GM18867 (cell line): ENCODE data around the gene AKT3.

Source experiments
- ATAC-seq: cut with Tn5 transposase; IDR thresholded peaks from one replicate; pipeline ENCODE4 v1.9.1; 2021; ENCODE audit warnings: mild to moderate bottlenecking, moderate library complexity; ENCODE audit not compliant: unreplicated experiment

Gene AKT3

GRCh38 chr1:243473227-243474135 lies 376.6 kb downstream of the AKT3 start:
- ATAC-seq = no peak

- peak; percentile 87 for ATAC-seq
These were observed 378.0 kb downstream of the AKT3 start for GRCh38 chr1:243471754-243472745.

- no peak for ATAC-seq
These were observed 378.9 kb downstream of the AKT3 start for GRCh38 chr1:243471026-243471685.

- no peak for ATAC-seq
These were observed 379.5 kb downstream of the AKT3 start for GRCh38 chr1:243470502-243470901.

DNA sequence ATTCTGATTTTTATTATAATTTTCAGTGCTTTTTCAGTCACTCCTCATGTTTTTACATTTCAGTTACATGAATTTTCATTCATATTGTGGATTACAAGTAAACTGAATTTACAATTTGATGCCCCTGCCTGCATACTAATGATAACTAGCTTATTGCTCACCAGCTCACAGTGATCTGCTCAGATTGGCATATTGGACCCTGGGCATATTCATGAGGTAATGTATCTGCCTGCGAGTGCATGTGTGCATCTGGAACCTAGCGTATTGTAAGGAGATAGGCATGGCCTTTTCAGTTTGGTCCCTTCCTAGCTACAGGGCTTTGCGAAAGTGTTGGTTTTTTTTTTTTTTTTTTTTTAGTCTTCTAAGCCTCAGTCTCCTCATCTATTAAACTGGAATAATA lies 380.5 kb downstream of the AKT3 start:
- no peak for ATAC-seq

- no peak for ATAC-seq
These were observed 384.3 kb downstream of the AKT3 start for GRCh38 chr1:243465738-243466137.

GRCh38 chr1:243465081-243465480 lies 385.0 kb downstream of the AKT3 start:
- ATAC-seq = no peak

GRCh38 chr1:243462929-243463697 lies 386.9 kb downstream of the AKT3 start:
- ATAC-seq = no peak

- ATAC-seq = no peak
These were observed 388.3 kb downstream of the AKT3 start for GRCh38 chr1:243461700-243462099.

DNA sequence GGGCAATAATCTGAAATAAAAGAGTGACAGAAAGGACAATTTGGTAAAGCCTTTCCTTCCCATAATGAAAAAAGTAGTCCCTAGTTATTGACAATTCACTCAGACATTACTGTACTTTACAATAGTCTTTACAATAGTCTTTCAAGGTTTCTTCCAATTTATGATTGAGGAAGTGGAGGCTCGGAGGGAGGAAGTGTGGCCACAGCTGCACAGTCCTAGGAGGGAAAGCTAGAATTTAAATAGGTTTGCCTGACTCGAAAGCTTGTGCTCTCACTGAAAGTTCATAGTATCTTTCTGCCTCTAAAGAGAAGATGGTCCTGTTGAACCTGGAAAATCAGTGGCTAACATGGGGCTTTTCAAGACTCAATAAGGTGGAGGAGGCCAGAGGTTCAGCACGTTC lies 391.0 kb downstream of the AKT3 start:
- no peak for ATAC-seq

GRCh38 chr1:243457363-243457982 lies 392.6 kb downstream of the AKT3 start:
- no peak for ATAC-seq

- no peak for ATAC-seq
These were observed 394.0 kb downstream of the AKT3 start for GRCh38 chr1:243455760-243456651.

DNA sequence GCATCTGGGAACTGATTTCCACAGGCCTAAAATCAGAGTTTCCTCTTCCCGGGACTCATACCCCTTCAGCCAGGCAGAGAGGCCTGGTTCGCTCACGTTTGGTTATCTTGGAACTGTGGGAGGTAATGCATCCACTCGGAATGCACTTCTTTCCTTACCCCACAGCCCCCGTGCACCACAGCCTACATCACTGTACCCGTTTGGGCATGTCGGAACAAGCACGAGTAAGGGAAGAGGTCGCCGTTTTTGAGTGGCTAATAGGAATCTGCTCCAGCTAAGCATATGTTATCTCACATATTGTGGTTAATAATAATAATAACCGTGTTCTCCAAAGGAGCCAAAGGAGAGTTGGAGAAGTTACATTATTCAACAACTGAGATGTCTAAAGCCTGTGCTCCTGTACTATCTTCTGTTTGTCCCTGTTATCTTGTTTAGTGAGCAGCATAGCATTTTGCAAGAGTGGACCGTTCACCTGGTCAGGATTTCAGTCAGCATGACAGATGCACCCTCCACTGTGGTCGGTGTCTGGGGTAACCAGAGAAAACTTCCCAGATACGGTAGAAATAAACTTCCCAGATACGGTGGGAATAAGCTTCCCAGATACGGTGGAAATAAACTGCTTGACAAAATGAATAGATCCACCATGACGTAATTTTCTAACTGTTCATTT lies 395.6 kb downstream of the AKT3 start:
- ATAC-seq = no peak

DNA sequence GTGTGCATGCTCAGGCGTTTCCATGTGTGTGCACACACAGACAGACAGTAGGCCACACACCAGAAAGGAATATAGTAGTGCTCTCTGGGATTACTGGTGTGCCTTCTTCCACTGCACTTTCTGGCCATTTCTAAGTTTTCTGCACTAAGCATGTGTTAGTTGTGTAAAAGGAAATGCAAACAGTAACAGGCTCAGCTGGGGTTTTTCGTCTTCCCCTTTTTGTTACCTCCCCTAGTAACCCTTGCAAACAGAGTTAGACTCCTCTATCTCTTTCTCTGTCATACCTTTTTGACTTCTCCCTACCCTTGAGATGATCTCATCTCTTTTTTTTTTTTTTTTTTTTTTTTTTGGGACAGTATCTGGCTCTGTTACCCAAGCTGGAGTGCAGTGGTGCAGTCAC lies 398.0 kb downstream of the AKT3 start:
- ATAC-seq = no peak

GRCh38 chr1:243449373-243449772 lies 400.7 kb downstream of the AKT3 start:
- no peak for ATAC-seq

DNA sequence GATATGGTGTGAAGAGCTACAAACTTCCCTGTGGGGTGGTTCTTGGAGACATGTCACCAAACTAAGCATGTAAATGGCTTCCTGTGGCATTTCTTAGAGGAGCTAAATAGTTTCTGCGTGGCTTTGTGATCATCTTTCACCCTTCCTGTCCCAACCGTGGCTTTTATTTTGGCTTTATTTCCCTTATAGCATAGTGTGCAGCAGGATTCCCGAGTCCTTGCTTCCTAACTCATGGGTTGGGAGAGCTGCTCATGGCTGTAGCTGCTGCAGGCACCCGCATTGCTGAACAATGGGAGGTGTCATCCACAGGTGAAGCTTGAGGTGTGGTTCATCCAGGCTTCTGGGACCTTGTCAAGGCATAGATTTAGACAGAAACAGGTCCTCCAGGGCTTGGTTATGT lies 402.2 kb downstream of the AKT3 start:
- no peak for ATAC-seq

DNA sequence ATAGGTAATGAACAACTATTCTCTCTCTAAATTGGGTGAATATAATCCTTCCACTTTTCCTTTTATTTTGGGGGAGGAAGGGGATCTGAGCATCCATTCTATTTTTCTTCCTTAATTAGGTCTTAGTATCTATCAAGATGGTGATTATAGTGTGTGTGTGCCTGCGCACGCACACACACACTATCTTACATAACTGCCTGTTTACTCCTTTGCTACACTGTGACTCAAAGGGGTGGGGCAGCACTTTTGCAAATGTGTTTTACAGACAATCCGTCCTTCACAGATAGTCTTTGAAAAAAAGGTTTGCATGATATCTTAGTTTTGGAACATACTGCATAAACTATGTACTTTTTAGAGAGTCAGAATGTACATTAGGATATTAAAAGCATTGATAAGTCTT lies 402.7 kb downstream of the AKT3 start:
- no peak for ATAC-seq

- ATAC-seq = no peak
These were observed 406.5 kb downstream of the AKT3 start for GRCh38 chr1:243443557-243443956.
